Dedifferentiated amniotic fluid mesenchymal stem cell (primary cell): ENCODE measurements around the gene SPRR2A.
"Not testable (repeated sequence)": the region's sequence is repeated elsewhere in the genome, so short reads cannot be mapped to it uniquely, and the experiment has no call there.

Experiments used
- DNase-seq: peaks from one replicate; pipeline ENCODE4 v3.0.0-alpha.2; 2016; ENCODE audit errors: extremely low spot score

Gene SPRR2A

GRCh38 chr1:153025797-153026196 lies 31.5 kb downstream of the SPRR2A start:
- no peak for DNase-seq

DNA sequence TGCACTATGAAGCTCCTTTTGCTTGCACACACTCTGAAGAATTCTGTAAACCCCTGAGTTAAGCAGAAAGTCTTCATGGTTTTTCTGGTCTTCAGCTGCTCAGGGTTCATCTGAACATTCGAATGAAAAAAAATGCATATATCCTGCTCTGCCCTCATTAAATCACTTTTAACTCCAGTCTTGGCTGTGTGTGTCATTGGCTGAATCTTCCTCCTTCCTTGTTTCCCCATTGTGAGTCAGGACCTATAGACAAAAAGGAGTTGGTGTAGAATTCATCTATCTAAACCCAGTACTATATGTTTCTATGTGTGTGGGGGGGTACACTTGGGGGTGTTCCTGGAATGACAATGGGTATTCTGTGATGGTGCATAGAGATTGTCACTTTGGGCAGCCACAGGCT lies 32.9 kb downstream of the SPRR2A start:
- no peak for DNase-seq

DNA sequence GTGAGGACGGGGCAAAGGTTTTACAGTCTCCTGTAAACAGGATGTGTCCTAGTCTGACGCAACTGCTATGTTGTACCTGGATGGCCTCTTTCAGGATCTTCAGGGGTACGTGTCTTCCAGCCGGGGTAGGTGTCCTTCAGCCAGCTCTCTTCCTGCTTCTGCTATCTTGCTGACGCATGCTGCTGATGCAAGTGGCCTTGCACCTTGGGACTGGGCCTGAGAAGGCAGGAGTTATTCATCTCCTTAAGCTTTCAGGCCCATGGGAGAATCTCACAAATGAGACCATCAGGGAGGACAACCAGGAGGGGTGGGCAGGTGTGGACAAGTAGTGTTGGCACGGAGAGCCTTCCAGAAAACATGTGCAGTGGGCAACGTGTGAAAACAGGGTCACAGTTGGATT lies 34.2 kb downstream of the SPRR2A start:
- DNase-seq: no peak

DNA sequence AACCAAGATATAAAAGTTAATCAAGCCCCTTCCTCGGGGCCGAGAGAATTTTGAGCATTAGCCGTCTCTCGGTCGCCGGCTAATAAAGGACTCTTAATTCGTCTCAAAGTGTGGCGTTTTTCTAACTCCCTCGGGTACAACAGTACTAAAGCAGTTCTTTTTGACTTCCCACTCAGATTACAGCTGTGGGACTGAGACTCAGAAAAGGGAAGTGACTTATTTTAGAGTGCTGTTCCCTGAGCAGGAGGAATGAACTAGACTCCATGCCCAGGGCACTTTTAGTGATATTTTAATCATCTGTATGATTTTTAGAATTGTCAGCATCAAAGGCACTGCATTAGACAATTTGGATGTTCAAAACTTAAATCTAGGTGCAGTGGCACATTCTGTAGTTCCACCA lies 35.0 kb downstream of the SPRR2A start:
- not testable (repeated sequence) for DNase-seq

DNA sequence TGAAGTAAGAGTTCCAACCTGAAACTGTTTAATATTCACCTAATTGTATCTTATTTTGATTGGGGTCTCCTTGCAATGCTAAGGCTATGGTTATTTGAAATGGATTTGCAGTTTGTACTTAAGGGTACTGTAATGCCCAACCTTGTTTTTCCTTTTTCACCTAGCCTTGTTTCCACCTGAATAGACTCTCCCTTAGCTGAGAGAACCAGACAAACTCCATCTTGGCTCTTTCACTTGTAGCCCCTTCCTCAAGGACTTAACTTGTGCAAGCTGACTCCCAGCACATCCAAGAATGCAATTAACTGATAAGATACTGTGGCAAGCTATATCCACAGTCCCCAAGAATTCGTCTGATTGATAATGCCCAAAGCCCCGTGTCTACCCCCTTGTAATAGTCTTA lies 35.5 kb downstream of the SPRR2A start:
- not testable (repeated sequence) for DNase-seq

GRCh38 chr1:153011235-153011758 lies 46.0 kb downstream of the SPRR2A start:
- DNase-seq: not testable (repeated sequence)
